Measurements from ENCODE around the gene DYRK3. TPM values are rescaled to one million over a fixed set of nuclear protein-coding genes. Genes with fewer than 3 reads are reported as not detected.

Gene DYRK3
- total RNA-seq, 1 donor from 2014 or later = 3.2 TPM

DNA sequence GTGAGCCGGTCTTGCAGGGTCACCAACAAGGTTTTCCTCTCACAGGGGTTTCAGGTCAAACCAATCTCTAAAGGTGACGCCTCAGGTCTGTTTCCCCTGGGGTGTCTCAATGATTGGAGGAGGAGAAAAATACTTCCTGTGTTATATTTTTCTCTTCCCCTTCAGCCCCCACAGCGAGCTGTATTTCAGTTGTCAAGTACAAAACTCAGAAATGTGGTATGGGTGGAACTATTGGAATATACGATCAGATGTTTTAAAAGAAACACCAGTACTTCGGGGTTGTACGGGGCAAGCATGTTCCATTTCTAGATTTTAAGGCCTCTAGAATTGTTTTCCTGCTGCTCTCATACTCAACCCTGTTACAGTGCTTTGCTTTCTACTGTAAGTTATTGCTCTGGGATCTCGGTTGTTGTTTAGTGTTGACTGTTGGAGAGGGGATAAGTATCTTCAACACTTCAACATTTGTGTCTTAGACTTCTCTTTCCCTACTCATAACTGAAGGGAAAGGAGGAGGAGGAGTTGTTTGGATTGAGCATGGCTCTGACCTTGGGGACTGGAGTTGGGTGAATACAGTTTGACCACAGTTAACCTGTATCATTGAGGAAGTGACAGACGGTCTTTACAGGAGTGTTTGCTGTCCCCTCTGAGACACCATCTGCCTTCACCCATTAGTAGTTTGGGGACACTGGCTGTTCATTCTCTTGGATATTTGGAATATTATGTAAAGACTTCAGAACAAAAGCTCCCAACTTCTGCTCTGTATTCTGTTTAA lies 51.3 kb downstream of the DYRK3 start:
- Mint-ChIP-seq H3K27ac (ENCODE audit: unreplicated experiment) (peak overlapping the region; percentile 86), H3K4me1 (ENCODE audit: unreplicated experiment) (peaks cover 41% of the 10 kb centered on the region), H3K4me3 (ENCODE audit: unreplicated experiment) (peak overlapping the region; percentile 97), H3K27me3 (ENCODE audit: unreplicated experiment) (peaks cover 27% of the 10 kb centered on the region), H3K36me3 (ENCODE audit: low read depth, unreplicated experiment) (no peaks in the 10 kb centered on the region), H3K9me3 (ENCODE audit: unreplicated experiment) (no peaks in the 10 kb centered on the region)
- TF ChIP-seq, protein P1, sequence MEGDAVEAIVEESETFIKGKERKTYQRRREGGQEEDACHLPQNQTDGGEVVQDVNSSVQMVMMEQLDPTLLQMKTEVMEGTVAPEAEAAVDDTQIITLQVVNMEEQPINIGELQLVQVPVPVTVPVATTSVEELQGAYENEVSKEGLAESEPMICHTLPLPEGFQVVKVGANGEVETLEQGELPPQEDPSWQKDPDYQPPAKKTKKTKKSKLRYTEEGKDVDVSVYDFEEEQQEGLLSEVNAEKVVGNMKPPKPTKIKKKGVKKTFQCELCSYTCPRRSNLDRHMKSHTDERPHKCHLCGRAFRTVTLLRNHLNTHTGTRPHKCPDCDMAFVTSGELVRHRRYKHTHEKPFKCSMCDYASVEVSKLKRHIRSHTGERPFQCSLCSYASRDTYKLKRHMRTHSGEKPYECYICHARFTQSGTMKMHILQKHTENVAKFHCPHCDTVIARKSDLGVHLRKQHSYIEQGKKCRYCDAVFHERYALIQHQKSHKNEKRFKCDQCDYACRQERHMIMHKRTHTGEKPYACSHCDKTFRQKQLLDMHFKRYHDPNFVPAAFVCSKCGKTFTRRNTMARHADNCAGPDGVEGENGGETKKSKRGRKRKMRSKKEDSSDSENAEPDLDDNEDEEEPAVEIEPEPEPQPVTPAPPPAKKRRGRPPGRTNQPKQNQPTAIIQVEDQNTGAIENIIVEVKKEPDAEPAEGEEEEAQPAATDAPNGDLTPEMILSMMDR (IDR thresholded peaks at IDR 0.05; ENCODE audit: unreplicated experiment) = no peak
- DNase-seq (ENCODE audit: low spot score) = no peak

DNA sequence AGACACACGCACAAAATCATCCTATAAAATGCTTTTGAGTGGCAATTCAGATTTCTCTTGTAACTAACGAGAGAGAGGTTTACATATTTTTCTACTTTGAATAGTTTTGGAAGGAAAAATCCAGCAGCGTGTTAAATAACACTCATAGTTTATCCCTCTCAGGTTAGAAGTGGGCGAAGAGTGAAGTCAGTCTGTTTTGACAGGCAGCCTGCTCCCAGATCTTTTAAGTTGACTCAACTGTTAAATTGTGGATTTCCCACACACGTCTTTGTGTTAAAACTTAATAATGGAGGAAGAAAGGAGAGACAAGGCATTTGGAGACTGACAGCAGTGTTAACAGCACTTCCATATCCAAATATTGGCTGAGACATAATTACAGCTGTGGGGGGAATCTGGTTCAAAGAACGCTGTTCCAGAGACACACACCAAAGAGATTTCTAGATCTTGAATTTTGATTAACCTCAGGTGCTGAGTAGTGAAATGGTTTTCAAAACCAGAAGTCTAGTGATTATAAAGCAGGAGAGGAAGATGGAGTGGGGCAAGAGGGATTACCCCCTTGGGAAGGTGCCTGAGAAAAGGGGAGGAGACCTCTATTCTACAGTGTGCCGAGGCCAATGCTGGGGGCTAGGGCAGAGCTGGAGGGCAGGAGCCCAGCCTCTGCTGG lies 52.0 kb downstream of the DYRK3 start:
- peak overlapping the region; percentile 97 for H3K4me3 Mint-ChIP-seq (ENCODE audit: unreplicated experiment)
- H3K36me3 Mint-ChIP-seq (ENCODE audit: low read depth, unreplicated experiment) = no peaks in the 10 kb centered on the region
- no peak for DNase-seq (ENCODE audit: low spot score)
- TF ChIP-seq, protein P1 (IDR thresholded peaks at IDR 0.05; ENCODE audit: unreplicated experiment) = no peak
- H3K4me1 Mint-ChIP-seq (ENCODE audit: unreplicated experiment) = peaks cover 48% of the 10 kb centered on the region
- H3K27ac Mint-ChIP-seq (ENCODE audit: unreplicated experiment) = no peak overlapping the region
- H3K9me3 Mint-ChIP-seq (ENCODE audit: unreplicated experiment) = no peaks in the 10 kb centered on the region
- peaks cover 31% of the 10 kb centered on the region for H3K27me3 Mint-ChIP-seq (ENCODE audit: unreplicated experiment)

DNA sequence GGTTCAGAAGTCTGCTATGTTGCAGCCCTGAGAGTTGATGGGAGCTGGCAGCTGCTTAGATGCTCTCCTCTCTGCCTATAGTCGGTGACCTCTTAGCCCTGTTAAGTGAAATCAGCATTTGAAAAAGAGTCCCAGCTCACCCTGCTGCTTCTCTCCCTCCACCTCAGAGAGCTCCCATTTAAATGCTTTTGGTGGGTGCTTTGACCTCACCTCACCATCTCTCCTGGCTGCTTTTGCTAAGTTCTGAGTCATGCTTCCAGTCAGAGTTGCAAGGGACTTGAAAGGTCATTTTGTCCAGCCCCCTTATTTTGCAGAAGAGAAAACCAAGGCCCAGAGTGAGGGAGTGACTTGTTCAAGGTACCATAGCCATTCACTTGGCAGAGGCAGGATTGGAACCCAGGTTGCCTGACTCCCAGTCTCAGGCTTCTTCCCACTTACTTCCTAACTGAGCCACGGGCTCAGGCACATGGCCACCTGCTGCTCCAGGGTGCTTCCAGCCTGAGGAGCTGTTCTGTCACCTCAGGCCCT lies 52.6 kb downstream of the DYRK3 start:
- DNase-seq (ENCODE audit: low spot score) = no peak
- TF ChIP-seq, protein P1 (IDR thresholded peaks at IDR 0.05; ENCODE audit: unreplicated experiment) = no peak
- no peak overlapping the region for H3K4me3 Mint-ChIP-seq (ENCODE audit: unreplicated experiment)
- H3K9me3 Mint-ChIP-seq (ENCODE audit: unreplicated experiment) = no peaks in the 10 kb centered on the region
- H3K4me1 Mint-ChIP-seq (ENCODE audit: unreplicated experiment) = peaks cover 54% of the 10 kb centered on the region
- H3K36me3 Mint-ChIP-seq (ENCODE audit: low read depth, unreplicated experiment) = peaks cover 3% of the 10 kb centered on the region
- H3K27me3 Mint-ChIP-seq (ENCODE audit: unreplicated experiment) = peaks cover 31% of the 10 kb centered on the region
- peak overlapping the region; percentile 36 for H3K27ac Mint-ChIP-seq (ENCODE audit: unreplicated experiment)

DNA sequence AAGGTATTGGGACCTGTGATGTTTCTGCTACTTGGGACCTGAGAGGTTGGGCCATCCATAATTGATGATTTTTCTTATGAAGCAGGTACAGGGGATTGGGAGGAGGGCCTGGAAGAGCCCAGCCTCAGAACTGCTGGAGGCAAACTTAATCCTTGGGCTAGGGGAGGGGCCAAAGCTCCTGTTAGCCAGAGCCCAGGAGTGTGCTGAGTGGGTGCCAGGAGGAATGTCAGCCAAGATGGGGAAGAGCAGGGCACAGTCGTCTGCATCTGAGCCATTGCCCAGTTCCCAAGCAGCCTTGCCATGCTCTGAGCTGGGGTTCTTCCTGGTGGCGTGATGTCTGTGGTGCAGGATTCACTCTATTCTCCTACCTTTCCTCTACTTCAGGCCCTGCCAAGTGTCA lies 55.2 kb downstream of the DYRK3 start:
- Mint-ChIP-seq H3K27me3 (ENCODE audit: unreplicated experiment) (peaks cover 20% of the 10 kb centered on the region), H3K27ac (ENCODE audit: unreplicated experiment) (no peak overlapping the region), H3K4me3 (ENCODE audit: unreplicated experiment) (no peak overlapping the region), H3K9me3 (ENCODE audit: unreplicated experiment) (no peaks in the 10 kb centered on the region), H3K36me3 (ENCODE audit: low read depth, unreplicated experiment) (peaks cover 10% of the 10 kb centered on the region), H3K4me1 (ENCODE audit: unreplicated experiment) (peaks cover 68% of the 10 kb centered on the region)
- no peak for DNase-seq (ENCODE audit: low spot score)
- TF ChIP-seq, protein P1 (IDR thresholded peaks at IDR 0.05; ENCODE audit: unreplicated experiment) = no peak

DNA sequence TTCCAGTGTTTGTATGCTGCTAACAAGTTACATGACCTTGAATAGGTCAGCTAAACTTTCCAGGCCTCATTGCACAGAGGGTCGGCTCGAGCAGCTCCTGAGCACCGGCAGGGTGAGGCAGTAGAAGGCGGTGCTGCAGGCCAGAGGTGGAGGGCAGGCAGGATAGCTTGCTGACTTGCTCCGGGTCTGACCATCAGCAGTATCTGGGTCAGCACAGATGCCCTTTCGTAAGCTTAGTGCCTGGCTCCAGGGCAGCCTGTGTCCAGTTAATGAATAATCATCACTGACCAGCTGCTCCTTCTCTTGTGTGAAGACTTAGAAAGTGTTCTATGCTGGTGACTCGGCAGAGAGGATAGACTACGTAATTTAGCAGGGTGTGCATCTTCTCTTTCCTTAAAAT lies 56.3 kb downstream of the DYRK3 start:
- H3K9me3 Mint-ChIP-seq (ENCODE audit: unreplicated experiment) = no peaks in the 10 kb centered on the region
- peaks cover 63% of the 10 kb centered on the region for H3K4me1 Mint-ChIP-seq (ENCODE audit: unreplicated experiment)

More for the DNA sequence above, 56.3 kb downstream of the DYRK3 start:
- TF ChIP-seq, protein P1 (IDR thresholded peaks at IDR 0.05; ENCODE audit: unreplicated experiment) = no peak
- peaks cover 17% of the 10 kb centered on the region for H3K36me3 Mint-ChIP-seq (ENCODE audit: low read depth, unreplicated experiment)
- no peak overlapping the region for H3K4me3 Mint-ChIP-seq (ENCODE audit: unreplicated experiment)
- peaks cover 17% of the 10 kb centered on the region for H3K27me3 Mint-ChIP-seq (ENCODE audit: unreplicated experiment)
- no peak for DNase-seq (ENCODE audit: low spot score)
- no peak overlapping the region for H3K27ac Mint-ChIP-seq (ENCODE audit: unreplicated experiment)

Data from endothelial cell (in vitro differentiated cells).